VCaP (cell line): ENCODE measurements around the gene PDK4.

Experiments
- H3K27ac ChIP-seq: fragments of 450-650 bp; 2 replicates; pipeline ENCODE4 v1.5.1; 2017
- TF ChIP-seq, protein P1 (sequence below): fragments of 450-650 bp; conservative IDR thresholded peaks from 2 replicates; pipeline ENCODE4 v1.5.1; 2017; ENCODE audit warnings: mild to moderate bottlenecking, moderate library complexity

PDK4 gene

DNA sequence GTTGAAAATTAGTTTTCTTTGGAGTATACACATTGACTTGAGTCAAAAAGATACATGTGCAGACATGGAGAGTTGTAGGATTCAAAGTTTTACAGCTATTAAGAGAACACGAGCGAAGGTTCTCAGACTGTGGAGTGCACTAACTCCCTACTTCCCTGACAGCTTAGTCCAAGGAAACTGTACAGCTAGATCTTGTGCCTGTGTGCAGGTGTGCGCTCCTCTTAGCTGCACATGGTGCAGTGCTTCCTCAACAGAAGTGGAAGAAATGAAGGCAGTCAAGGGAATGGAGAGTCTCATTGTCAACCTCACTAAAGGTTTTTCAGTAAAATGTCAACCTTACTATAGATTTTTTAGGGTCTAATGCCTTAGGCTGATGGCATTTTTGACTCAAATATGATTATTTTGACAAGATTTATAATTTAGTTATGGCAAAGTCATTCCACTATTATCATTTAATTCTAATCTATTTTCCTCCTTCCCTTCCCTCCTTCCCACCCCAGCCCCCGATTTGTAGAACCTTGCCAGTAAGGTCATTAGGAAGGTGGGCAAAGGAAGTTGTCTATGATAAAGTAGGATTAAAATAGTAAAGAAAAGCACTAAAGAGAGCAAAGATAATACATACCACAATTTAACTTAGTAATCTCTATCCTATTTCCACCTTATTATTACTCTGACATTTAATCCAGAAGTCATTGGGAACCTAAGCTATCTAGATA is 13.6 kb downstream of the PDK4 start:
- TF ChIP-seq, protein P1, sequence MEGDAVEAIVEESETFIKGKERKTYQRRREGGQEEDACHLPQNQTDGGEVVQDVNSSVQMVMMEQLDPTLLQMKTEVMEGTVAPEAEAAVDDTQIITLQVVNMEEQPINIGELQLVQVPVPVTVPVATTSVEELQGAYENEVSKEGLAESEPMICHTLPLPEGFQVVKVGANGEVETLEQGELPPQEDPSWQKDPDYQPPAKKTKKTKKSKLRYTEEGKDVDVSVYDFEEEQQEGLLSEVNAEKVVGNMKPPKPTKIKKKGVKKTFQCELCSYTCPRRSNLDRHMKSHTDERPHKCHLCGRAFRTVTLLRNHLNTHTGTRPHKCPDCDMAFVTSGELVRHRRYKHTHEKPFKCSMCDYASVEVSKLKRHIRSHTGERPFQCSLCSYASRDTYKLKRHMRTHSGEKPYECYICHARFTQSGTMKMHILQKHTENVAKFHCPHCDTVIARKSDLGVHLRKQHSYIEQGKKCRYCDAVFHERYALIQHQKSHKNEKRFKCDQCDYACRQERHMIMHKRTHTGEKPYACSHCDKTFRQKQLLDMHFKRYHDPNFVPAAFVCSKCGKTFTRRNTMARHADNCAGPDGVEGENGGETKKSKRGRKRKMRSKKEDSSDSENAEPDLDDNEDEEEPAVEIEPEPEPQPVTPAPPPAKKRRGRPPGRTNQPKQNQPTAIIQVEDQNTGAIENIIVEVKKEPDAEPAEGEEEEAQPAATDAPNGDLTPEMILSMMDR = no peak

DNA sequence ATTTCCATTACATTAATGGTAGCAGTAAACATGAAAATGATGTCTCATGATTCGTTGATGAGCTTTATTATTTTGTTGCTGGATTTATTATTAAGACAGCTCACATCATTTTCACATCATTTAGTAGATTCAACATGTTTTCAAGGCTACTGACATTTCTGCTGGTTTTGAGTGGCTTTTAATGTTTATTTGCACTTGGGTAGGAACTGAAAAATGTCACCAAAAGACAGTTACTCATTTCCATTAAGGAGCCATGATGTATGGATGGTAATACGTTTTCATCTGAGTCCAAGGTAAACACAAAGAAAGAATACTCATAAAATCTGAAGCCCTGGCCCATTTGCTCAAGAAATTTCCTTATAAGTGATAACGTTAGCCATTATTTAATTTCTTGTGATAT is 14.8 kb downstream of the PDK4 start:
- no peak overlapping the region for H3K27ac ChIP-seq
- TF ChIP-seq, protein P1 = no peak

More for the DNA sequence above, 13.6 kb downstream of the PDK4 start:
- H3K27ac ChIP-seq = no peak overlapping the region

DNA sequence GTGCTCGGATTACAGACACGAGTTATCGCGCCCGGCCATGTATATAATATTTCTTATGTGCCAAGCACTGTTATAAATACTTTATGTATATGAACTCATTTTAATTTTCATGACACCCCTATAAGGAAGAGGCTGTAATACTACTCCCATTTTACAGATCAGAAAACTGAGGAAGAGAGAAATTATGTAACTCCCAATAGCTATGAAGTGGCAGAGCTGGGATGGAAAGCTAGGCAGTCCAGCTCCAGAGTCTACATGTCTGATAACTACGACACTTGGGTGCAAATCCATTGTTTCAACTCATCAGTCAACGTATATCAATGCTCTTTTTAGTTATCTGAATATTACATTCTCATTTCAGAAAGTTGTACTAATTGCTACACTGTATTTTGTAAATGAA is 17.0 kb downstream of the PDK4 start:
- TF ChIP-seq, protein P1 = no peak
- no peak overlapping the region for H3K27ac ChIP-seq

DNA sequence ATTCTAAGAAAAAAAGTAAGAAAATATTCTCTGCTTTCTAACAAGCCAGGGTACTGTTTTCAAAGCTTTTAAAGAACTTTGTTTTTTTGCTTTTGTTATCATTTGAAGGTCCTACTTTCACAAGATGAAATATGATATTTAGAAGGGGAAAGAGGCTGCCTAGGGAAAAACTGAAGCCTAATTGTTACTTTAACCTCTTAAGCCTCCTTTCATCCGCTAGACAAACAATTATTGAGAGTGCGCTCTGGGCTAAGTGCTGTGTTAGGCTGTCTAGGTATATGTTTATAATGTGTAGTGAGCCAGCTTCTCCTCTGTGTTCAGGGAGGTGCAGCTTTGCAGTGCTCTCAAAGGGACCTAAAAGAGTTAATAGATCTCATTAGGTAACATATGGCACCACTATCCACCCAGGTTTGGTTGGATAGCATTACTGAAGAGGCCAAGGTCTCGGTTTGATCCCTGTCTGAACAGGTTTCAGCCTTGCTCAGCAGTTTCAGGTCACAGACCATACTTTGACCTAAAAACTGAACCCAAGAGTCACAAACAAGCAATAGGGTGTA is 17.9 kb downstream of the PDK4 start:
- H3K27ac ChIP-seq = no peak overlapping the region
- TF ChIP-seq, protein P1 = no peak

DNA sequence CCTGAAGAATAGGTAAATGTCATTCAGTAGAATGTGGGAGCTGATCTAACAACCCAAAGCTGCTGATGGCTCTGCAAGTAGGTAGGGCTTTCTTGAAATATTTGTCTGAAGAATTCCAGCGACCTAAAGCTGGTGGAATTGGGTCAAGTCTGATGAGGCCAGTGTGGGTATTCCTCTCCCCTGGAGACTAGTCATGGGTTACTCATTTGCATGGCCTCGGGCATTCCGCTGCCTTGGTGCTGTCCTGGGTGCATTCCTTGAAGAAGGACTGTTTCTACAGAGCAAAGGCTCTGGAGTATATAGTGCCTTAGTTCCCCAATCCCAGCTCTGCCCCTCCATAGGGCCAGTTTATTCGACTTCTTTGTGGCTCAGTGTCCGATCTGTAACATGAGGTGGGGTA is 19.2 kb downstream of the PDK4 start:
- H3K27ac ChIP-seq = no peak overlapping the region
- TF ChIP-seq, protein P1 = no peak

DNA sequence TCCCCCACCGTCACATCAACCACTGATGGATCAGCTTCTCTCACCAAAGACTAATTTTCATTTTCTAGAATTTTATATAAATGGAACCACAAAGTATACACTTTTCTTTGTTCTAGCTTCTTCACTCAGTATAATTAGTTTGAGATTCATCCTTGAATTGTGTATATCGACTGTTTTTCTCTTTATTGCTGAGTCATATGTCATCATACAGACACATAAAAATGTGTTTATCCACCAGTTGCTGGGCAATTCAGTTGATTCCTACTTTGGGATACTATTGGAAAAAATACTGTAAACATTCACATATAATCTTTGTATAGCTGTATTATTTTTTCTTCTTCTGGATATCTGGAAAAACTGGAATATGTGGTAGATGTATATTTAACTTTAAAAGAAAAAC is 26.6 kb downstream of the PDK4 start:
- TF ChIP-seq, protein P1 = no peak
- H3K27ac ChIP-seq = no peak overlapping the region

DNA sequence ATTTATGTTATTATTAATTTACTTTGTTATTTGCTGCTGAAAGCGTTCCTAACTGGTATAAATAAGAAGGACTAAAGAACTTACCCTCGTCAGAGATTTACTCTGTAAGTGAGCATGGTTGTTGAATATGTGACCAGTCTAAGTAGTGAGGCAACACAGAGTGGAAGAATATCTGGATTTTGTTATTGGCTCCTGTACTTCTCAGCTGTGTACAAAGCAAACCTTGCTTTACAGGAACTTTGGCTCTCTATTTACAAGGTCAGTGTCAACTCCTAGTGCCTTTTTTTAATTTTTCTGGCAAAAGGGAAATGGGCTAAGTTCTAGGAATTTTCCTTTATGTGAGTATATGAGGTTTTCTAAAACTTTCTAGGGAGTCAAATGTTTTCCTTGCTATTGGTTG is 35.6 kb downstream of the PDK4 start:
- TF ChIP-seq, protein P1 = no peak
- no peak overlapping the region for H3K27ac ChIP-seq
